Stimulated activated CD8-positive, alpha-beta memory T cell treated with anti-CD3 and anti-CD28 coated beads, Interleukin-12 subunit alpha, Interleukin-12 subunit beta, amount 100 ng/mL, for 24 hours (primary cell): ENCODE measurements around the gene EYA2.
A peak's percentile ranks its signal among the peaks of the same experiment; 100 is the strongest.
"Not testable (repeated sequence)": the region's sequence is repeated elsewhere in the genome, so short reads cannot be mapped to it uniquely, and the experiment has no call there.

ENCODE experiments used
- DNase-seq: peaks from one replicate; pipeline ENCODE4 v3.0.0-alpha.2; 2020; ENCODE audit errors: extremely low read depth

Gene EYA2

DNA sequence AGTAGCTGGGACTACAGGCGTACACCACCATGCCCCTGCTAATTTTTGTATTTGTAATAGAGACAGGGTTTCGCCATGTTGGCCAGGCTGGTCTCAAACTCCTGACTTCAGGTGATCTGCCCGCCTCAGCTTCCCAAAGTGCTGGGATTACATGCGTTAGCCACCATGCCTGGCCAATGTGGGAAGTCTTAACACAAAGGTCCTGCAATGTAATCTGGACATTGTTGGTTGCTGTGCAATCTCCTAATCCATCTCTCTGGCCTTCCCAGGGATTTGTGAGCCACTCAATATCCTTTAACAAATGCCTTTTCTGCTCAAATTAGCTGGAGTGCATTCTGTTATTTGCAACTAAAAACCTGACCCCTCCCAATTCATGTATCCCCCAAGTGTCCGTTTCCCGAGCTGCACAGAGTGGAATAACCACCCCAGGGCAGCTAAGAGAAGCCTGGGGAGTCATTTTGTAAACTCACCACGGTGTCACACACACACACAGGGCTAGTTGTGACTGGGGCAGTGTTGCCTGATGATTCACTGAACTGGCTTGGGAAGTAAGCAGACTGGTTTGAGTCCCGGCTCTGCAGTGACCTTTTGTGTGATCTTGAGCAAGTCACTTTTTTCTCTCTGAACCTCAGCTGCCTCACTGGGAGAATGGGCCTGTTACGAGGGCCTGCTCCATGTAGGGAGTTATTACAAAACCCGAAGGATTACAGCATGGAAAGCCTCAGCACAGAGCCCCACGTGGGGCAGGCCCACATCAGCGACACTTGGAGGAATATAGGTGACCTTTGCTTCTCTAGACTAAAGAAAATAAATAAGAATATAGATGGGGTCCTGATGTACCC, 309.6 kb downstream of the EYA2 start:
- no peak for DNase-seq

- not testable (repeated sequence) for DNase-seq
These were observed 310.1 kb downstream of the EYA2 start for GRCh38 chr20:47204850-47205122.

GRCh38 chr20:47205577-47206123, 311.0 kb downstream of the EYA2 start:
- no peak for DNase-seq

DNA sequence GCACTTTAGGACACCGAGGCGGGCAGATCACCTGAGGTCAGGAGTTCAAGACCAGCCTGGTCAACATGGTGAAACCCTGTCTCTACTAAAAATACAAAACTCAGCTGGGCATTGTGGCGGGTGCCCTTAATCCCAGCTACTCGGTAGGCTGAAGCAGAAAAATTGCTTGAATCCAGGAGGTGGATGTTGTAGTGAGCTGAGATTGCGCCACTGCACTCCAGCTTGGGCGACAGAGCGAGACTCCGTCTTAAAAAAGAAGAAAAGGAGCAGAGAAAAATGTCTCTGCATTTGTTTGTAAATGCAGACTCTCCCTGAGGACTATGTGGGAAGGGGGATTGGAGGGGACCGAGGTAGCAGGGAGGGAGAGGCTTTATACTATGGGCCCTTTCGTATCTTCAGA, 311.9 kb downstream of the EYA2 start:
- not testable (repeated sequence) for DNase-seq

- DNase-seq, result no peak
These were observed 312.5 kb downstream of the EYA2 start for GRCh38 chr20:47206962-47207641.

GRCh38 chr20:47208534-47209174, 314.0 kb downstream of the EYA2 start:
- no peak for DNase-seq

DNA sequence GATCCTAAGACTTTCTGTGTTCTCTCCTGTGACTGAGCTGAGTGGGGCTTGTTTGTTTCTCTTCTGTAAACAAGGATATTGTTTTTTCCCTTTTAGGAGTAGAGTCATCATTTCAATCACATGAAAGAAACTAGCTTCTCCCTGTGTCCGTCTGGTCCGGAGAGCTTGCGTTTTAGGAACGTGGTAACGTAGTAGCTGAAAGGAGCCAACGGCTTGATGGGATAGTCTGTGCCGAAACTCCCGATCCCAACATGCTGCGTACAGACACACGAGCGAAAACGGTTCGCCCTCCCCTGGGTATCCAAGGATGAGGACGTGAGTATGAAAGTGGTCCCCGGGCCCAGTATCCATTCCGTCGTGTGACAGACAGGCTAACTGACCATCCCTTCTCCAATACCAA, 315.3 kb downstream of the EYA2 start:
- no peak for DNase-seq

DNA sequence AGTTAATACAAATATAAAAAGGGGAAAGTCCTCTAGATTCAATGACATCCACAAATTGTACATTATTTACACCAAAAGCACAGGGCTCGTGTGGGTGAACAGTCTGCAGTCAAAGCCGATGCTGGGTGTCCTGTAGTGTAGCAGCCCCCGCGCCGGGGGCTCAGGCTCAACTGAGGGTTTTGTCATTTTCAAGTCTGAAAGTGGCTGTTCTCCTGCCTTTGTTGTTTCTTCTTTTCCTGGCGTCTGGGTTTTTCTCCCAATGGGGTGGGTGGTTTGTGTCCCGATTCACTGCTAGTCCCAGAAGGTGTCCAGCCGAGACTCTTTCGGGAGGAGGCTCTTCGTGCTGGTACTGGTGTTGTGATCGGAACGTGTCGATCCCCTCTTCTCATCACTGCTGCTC, 315.8 kb downstream of the EYA2 start:
- DNase-seq, result no peak

DNA sequence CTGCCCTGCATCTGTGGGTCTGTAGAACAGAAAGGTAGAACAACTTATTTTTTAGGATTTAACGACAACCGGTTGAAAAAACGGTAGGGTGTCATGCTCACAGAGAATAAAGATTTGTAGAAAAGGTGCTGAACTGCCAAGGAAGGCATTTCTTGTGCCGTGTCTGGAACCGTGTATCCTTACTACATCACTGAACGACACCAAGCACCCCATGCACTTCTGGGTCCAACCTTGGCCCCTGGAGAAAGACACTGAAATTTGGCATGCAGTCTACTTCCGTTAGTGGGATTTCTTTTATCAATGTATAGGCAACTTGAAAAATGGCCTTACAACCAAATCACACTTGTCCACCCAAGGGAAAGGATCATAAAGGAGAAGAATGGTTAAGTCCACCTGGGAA, 316.4 kb downstream of the EYA2 start:
- no peak for DNase-seq

- no peak for DNase-seq
These were observed 318.1 kb downstream of the EYA2 start for GRCh38 chr20:47212606-47213207.

DNA sequence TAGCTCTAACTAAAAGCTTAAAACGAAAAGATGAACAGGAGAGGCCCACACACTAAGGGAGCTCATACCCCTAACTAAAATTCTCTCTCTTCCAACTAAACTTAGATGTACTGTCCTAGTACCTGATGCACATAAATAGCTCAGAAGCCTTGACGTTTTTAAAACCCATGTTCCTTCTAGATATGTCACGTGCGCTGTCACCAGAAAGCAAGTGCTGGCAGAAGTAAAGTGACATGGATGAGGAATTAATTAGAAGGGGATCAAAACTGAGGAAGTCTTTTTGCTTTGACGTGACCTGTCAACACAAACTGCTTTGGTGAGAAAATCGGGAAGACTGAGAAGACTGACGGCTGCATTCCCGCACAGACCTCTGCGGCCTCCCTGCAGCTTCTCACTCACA, 319.3 kb downstream of the EYA2 start:
- no peak for DNase-seq

DNA sequence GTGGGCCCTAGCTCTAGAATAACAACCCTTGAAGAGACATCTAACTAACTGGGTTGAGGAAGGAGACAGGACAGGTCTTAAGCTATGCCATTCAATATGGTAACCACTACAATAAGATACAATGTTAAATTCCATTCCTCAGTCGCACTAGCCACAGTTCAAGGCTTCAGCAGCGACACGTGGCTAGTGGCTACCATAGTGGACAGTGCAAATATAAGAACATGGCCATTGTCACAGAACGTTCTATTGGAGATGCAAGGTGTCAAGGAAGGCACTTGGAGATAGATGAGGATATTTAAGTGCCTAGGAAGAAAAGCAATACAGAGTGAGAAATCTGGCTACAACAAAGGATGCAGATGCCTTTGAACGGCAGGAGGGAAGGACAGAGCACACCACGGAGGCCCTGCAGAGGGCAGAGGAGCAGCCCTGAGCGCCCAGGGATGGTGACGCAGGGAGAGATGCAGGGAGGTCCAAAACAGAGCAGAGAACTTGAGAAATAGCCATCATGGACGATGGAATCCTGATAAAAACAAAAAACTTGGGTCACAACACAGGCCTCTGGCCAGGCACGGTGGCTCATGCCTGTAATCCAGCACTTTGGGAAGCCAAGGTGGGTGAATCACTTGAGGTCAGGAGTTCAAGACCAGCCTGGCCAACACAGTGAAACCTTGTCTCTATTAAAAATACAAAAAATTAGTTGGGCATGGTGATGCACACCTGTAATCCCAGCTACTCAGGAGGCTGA, 321.2 kb downstream of the EYA2 start:
- no peak for DNase-seq

DNA sequence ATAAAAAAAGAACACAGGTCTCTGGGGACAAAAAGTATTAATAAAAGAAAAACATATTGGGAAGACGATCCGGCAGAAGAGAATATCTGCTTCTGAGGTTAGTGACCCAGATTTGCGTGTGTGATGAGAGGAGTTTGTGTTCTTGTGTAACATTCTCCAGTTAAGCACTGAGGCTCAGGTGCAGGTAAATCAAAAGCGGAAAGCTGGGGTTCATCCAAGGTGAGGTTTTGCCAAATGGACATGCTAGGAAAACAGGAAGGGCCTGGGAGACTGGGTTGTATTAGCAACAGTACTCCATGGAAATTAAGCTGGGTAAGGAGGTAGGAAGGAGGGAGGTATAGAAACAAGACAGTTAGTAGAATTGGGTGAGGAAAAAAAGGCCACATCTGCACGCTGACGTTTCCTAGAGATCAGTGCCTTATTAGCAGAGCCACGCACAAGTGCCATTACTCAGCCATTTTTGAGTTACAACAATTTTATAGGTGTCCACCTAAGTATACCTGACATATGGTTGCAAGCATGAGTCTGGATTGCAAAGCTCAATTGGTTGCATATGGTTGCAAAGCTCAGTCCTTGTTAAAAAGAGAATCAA, 322.3 kb downstream of the EYA2 start:
- DNase-seq, result no peak

DNA sequence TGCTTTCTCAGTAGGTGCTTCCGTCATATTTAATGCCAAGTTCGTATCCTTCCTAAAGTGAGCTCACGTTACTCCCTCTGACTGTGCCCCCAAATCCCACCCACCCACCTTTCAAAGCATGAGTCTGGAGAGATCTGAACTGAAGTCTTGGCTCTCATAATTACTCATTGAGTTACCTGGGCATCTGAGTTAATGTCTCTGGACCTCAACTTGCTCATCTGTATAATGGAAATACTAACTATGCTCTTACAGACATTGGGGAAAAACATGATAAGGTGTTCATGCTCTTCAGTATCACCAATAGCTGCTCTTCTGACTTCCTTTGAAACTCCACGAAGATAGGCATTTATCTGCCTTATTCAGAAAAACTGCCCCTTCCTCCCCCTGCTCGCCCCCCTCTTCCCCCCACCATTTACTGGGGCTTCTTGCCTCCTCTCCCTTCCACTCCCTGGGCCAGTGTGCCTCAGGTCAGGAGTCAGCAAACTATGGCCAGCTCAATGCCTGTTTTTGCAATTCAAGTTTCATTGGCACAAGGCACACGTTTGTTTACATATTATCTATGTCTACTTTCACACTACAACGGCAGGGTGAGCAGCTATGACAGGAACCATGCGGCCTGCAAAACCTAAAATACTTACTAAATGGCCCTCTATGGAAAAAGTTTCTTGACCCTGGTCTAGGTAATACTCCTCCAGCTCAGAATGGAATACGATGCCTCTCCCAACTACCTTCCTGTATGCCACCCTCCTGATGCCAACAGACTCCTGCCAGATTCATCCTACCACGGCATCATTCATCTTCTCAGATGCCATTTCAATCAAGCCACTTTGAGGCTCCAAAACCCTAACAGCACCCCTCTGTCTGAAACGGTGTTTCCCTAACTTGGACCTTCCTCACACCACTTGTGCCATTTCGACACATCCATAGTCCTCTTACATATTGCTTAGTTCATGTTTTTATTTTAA, 323.1 kb downstream of the EYA2 start:
- no peak for DNase-seq

GRCh38 chr20:47220161-47220582, 325.5 kb downstream of the EYA2 start:
- DNase-seq, result peak; percentile 8

- DNase-seq, result no peak
These were observed 326.5 kb downstream of the EYA2 start for GRCh38 chr20:47221036-47221625.

- no peak for DNase-seq
These were observed 328.0 kb downstream of the EYA2 start for GRCh38 chr20:47222468-47223119.

DNA sequence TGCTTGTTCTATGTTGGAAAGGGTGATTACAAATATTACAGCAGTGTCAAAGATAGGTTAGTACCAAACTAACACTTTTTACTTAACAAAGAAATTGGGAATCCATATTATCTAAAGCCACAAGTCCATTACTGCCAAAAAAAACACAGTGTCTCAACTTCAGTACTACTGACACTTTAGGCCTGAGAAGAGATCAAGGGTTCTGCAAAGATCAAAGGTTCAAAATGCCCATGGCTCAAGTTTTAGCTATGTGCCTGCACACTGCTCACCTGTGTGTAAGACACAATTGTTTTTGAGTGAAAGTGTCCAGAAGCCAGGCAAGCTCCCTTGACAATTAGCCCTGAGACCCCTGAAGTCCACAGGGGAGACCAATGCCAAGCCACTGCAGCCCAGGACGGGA, 329.3 kb downstream of the EYA2 start:
- DNase-seq, result no peak

DNA sequence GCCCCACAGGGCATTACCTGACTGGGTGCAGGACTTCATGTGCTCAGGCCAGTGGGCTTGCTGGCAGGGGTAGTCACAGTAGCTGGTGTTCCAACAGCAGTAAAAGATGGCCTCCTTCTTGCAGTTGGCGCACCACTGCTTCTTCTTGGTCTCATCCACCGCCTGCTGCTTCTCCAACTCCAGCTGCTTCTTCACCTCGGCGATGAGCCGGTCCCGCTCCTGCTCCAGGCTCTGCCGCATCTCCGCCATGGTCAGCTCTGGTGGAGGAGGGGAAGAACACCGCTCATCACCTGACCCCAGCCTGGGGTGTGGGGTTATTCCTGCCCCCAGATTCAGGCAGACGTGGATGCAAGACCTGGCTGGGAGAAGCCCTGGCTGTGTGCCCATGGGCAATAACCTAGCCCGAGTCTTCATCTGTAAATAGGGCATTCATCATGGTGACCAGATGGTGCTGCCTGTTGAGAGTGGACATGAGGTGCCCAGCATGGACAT, 329.7 kb downstream of the EYA2 start:
- no peak for DNase-seq
